ENCODE data around the gene PLEKHA6. TPM values are rescaled to one million over a fixed set of nuclear protein-coding genes. Genes with fewer than 3 reads are reported as not detected.

The PLEKHA6 gene
- total and polyA plus RNA-seq, 8 donors: 9.5 to 23.8 (median 15.0) TPM

DNA sequence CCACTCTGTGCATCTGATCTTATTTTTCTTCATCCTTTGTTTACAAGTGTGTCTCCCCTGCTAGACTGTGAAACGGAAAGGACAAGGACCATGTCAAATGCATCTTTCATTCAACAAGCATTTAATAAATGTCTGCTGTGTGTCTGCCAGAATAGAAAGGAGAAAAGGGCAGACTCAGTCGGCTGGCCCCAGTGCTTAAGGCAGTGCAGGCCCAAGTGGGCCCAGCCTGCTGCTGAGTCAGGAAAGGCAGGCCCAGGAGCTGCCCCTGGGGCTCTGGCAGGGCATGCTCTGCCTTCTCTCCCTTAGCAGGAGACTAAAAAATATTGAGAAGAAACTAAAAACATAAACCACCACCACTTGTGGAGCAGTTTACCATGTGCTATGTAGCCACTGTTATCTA, 38.1 kb downstream of the PLEKHA6 start:
- H3K27me3 ChIP-seq: no peaks in the 10 kb centered on the region
- H3K4me3 ChIP-seq: no peak overlapping the region
- no peaks in the 10 kb centered on the region for H3K36me3 ChIP-seq
- DNase-seq: no peak
- no peak overlapping the region for H3K27ac ChIP-seq
- TF ChIP-seq, protein P1, sequence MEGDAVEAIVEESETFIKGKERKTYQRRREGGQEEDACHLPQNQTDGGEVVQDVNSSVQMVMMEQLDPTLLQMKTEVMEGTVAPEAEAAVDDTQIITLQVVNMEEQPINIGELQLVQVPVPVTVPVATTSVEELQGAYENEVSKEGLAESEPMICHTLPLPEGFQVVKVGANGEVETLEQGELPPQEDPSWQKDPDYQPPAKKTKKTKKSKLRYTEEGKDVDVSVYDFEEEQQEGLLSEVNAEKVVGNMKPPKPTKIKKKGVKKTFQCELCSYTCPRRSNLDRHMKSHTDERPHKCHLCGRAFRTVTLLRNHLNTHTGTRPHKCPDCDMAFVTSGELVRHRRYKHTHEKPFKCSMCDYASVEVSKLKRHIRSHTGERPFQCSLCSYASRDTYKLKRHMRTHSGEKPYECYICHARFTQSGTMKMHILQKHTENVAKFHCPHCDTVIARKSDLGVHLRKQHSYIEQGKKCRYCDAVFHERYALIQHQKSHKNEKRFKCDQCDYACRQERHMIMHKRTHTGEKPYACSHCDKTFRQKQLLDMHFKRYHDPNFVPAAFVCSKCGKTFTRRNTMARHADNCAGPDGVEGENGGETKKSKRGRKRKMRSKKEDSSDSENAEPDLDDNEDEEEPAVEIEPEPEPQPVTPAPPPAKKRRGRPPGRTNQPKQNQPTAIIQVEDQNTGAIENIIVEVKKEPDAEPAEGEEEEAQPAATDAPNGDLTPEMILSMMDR (IDR thresholded peaks at IDR 0.05): no peak
- no peaks in the 10 kb centered on the region for H3K9me3 ChIP-seq
- no peaks in the 10 kb centered on the region for H3K4me1 ChIP-seq
- 78 to 79% methylated on average over 2 of the region's 2 CpGs for WGBS, 2 donors
- FAIRE-seq: no peak
- intact Hi-C loops (cut with DNase I): no loop called here
- peak in 1 of 4 donors; percentile 45 for ATAC-seq

DNA sequence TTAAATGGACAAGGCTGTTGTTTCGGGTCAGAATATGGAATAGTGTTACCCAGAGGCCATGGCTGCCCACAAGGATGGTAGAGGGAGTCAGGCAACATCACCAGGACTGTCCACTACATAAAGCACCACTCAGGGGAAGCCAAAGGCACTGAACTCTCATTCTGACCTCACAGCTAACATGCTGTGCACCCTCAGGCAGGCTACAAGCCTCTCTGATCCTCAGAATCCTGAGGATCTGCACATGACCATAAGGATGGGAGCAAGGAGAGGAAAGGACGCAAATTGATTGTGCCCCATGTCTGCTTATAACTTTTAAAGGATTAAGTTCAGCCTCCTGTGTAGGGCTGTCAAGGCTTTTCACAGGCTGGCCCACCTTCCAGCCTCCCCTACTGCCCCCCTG, 38.7 kb downstream of the PLEKHA6 start:
- Histone ChIP-seq H3K4me1 (no peaks in the 10 kb centered on the region), H3K27me3 (no peaks in the 10 kb centered on the region), H3K9me3 (no peaks in the 10 kb centered on the region), H3K36me3 (no peaks in the 10 kb centered on the region), H3K27ac (no peak overlapping the region), H3K4me3 (no peak overlapping the region)
- FAIRE-seq (no peak), ATAC-seq (no peak), DNase-seq (no peak)
- 90 to 92% methylated on average over 2 of the region's 2 CpGs for WGBS, 2 donors
- TF ChIP-seq, protein P1 (IDR thresholded peaks at IDR 0.05): no peak
- intact Hi-C loops (cut with DNase I): no loop called here

DNA sequence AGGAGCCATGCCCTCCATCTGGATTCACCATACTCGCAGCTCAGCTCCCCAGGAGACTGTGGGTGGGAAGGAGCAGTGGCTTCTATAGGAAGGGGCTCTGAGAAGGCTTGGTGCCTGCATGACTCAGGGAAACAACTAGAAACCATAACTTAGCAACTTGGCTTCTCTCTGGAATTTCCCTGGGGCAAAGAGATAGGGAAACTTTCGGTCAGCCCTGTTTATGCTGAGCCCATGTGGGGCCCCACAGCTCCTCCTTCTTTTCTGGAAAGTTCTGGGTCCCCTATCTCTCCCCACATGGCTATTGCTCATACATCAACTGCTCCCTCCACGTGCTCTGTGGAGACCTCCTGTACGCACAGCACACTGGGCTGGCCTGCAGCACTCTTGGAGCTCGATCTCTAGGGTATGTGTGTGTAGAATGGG, 39.3 kb downstream of the PLEKHA6 start:
- intact Hi-C loops (cut with DNase I): no loop called here
- no peak overlapping the region for H3K27ac ChIP-seq
- H3K4me3 ChIP-seq: no peak overlapping the region
- WGBS, 2 donors: 81 to 93% methylated on average over 5 of the region's 5 CpGs
- H3K9me3 ChIP-seq: no peaks in the 10 kb centered on the region
- ATAC-seq (peak in 2 of 4 donors; percentile 9 to 33), DNase-seq (no peak), FAIRE-seq (no peak)
- no peaks in the 10 kb centered on the region for H3K27me3 ChIP-seq
- TF ChIP-seq, protein P1 (IDR thresholded peaks at IDR 0.05): no peak
- no peaks in the 10 kb centered on the region for H3K4me1 ChIP-seq
- no peaks in the 10 kb centered on the region for H3K36me3 ChIP-seq

DNA sequence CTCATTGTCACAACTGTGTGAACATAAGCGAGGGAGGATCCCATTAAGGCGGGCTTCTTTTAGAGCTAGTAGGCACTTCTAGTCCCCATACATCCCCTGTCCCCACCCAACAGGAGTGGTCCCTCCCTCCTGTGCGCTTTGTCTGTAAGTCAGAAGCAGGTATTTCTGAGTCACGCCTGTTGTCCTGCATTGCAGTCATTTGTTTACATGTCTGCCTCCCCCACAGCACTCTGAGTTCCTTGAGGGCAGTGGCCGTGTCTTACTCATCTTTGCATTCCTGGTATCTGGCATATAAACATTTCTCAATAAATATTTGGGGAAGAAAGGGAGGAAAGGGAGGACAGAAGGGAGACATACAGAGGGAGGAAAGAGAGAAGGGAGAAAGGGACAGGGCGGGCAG, 40.3 kb downstream of the PLEKHA6 start:
- Histone ChIP-seq H3K4me3 (no peak overlapping the region), H3K27ac (no peak overlapping the region), H3K36me3 (no peaks in the 10 kb centered on the region), H3K9me3 (no peaks in the 10 kb centered on the region), H3K27me3 (no peaks in the 10 kb centered on the region), H3K4me1 (peaks cover 0 to under 1% (median 0%) of the 10 kb centered on the region in 3 donors)
- DNase-seq: no peak
- WGBS, 2 donors: 86 to 90% methylated on average over 6 of the region's 6 CpGs
- no peak for FAIRE-seq
- intact Hi-C loops (cut with DNase I): no loop called here
- peak in 2 of 4 donors; percentile 17 to 37 for ATAC-seq
- TF ChIP-seq, protein P1 (IDR thresholded peaks at IDR 0.05): no peak

DNA sequence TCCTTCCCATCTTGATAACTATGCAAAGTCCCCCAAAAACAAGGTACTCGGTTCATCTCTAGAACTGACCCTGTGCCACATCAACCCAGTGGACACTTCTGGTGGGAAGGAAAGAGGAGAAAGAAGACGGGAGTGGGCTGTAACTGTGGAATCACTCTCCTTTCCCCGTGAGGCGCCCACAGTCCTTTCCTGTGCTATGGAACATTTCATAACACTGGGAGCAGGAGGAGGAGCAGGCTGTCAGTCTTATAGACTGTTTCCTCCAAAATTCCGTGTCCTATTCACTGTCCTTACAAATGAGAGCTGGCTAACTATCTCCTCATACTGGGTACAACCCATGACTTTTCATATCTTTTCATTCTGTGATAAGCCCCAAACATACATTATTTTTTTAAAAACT, 40.7 kb downstream of the PLEKHA6 start:
- FAIRE-seq (no peak), DNase-seq (no peak), ATAC-seq (no peak)
- WGBS, 2 donors: 79 to 89% methylated on average over 5 of the region's 5 CpGs
- no peaks in the 10 kb centered on the region for H3K36me3 ChIP-seq
- H3K4me1 ChIP-seq: peaks cover 0 to 3% (median 0%) of the 10 kb centered on the region in 3 donors
- TF ChIP-seq, protein P1 (IDR thresholded peaks at IDR 0.05): no peak
- no peaks in the 10 kb centered on the region for H3K27me3 ChIP-seq
- intact Hi-C loops (cut with DNase I): no loop called here
- H3K9me3 ChIP-seq: no peaks in the 10 kb centered on the region
- no peak overlapping the region for H3K27ac ChIP-seq
- H3K4me3 ChIP-seq: no peak overlapping the region
